ENCODE measurements around the gene HBA1.

DNA sequence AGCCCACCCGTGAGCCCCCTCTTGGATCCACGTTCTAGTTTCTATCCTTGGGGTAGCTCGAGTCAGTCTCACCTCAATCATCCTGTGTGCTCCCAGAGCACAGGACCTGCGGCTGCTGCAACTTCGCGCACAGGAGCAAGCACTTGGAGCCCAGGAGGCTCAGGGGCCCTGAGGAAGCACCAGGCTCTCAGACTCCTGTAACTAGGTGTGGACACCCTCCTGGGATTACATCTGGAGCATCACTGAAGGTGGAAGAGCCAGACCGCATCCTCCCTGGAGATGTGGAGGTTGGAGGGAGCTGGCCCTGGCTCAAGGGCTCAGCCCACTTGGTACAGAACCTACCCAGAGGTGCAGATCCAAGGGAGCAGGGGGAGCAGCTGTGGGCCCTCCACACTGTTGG lies 6.5 kb downstream of the HBA1 start:
- TF ChIP-seq, protein P1, sequence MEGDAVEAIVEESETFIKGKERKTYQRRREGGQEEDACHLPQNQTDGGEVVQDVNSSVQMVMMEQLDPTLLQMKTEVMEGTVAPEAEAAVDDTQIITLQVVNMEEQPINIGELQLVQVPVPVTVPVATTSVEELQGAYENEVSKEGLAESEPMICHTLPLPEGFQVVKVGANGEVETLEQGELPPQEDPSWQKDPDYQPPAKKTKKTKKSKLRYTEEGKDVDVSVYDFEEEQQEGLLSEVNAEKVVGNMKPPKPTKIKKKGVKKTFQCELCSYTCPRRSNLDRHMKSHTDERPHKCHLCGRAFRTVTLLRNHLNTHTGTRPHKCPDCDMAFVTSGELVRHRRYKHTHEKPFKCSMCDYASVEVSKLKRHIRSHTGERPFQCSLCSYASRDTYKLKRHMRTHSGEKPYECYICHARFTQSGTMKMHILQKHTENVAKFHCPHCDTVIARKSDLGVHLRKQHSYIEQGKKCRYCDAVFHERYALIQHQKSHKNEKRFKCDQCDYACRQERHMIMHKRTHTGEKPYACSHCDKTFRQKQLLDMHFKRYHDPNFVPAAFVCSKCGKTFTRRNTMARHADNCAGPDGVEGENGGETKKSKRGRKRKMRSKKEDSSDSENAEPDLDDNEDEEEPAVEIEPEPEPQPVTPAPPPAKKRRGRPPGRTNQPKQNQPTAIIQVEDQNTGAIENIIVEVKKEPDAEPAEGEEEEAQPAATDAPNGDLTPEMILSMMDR (conservative IDR thresholded peaks at IDR 0.05; ENCODE audit: low read depth, low read length): no peak
- TF ChIP-seq EZH2 (IDR thresholded peaks at IDR 0.05; ENCODE audit: low read length, unreplicated experiment): no peak
